ENCODE measurements around the gene TUBB2A. TPM values are rescaled to one million over a fixed set of nuclear protein-coding genes. Genes with fewer than 3 reads are reported as not detected.
"Not testable (repeated sequence)": the region's sequence is repeated elsewhere in the genome, so short reads cannot be mapped to it uniquely, and the experiment has no call there.

The TUBB2A gene
- total RNA-seq, 1 donor from 2014 or later, result 769 TPM

GRCh38 chr6:3139090-3139903, 18.0 kb downstream of the TUBB2A start:
- H3K27me3 Mint-ChIP-seq (ENCODE audit: unreplicated experiment), result peaks cover 3% of the 10 kb centered on the region
- H3K4me1 Mint-ChIP-seq (ENCODE audit: low read depth, unreplicated experiment), result no peaks in the 10 kb centered on the region
- no peak for TF ChIP-seq CTCF (IDR thresholded peaks at IDR 0.05; ENCODE audit: partially characterized antibody, unreplicated experiment)
- no peak overlapping the region for H3K27ac Mint-ChIP-seq (ENCODE audit: unreplicated experiment)
- H3K36me3 Mint-ChIP-seq (ENCODE audit: unreplicated experiment), result peaks cover 10% of the 10 kb centered on the region
- H3K4me3 Mint-ChIP-seq (ENCODE audit: unreplicated experiment), result no peak overlapping the region
- DNase-seq, result no peak
- no peaks in the 10 kb centered on the region for H3K9me3 Mint-ChIP-seq (ENCODE audit: unreplicated experiment)

GRCh38 chr6:3138341-3138740, 19.0 kb downstream of the TUBB2A start:
- H3K27me3 Mint-ChIP-seq (ENCODE audit: unreplicated experiment), result peaks cover 3% of the 10 kb centered on the region
- H3K27ac Mint-ChIP-seq (ENCODE audit: unreplicated experiment), result no peak overlapping the region
- peaks cover 10% of the 10 kb centered on the region for H3K36me3 Mint-ChIP-seq (ENCODE audit: unreplicated experiment)
- no peaks in the 10 kb centered on the region for H3K9me3 Mint-ChIP-seq (ENCODE audit: unreplicated experiment)
- H3K4me3 Mint-ChIP-seq (ENCODE audit: unreplicated experiment), result no peak overlapping the region
- TF ChIP-seq CTCF (IDR thresholded peaks at IDR 0.05; ENCODE audit: partially characterized antibody, unreplicated experiment), result no peak
- no peak for DNase-seq
- no peaks in the 10 kb centered on the region for H3K4me1 Mint-ChIP-seq (ENCODE audit: low read depth, unreplicated experiment)

- H3K27me3 Mint-ChIP-seq (ENCODE audit: unreplicated experiment); H3K4me1 Mint-ChIP-seq (ENCODE audit: low read depth, unreplicated experiment); H3K9me3 Mint-ChIP-seq (ENCODE audit: unreplicated experiment); H3K4me3 Mint-ChIP-seq (ENCODE audit: unreplicated experiment); H3K27ac Mint-ChIP-seq (ENCODE audit: unreplicated experiment); DNase-seq: not testable (repeated sequence)
- H3K36me3 Mint-ChIP-seq (ENCODE audit: unreplicated experiment), result peaks cover 10% of the 10 kb centered on the region
Observed at GRCh38 chr6:3137873-3138272, 19.5 kb downstream of the TUBB2A start.

GRCh38 chr6:3137057-3137777, 20.1 kb downstream of the TUBB2A start:
- no peak for DNase-seq
- no peaks in the 10 kb centered on the region for H3K9me3 Mint-ChIP-seq (ENCODE audit: unreplicated experiment)
- no peaks in the 10 kb centered on the region for H3K4me1 Mint-ChIP-seq (ENCODE audit: low read depth, unreplicated experiment)
- peaks cover 12% of the 10 kb centered on the region for H3K36me3 Mint-ChIP-seq (ENCODE audit: unreplicated experiment)
- TF ChIP-seq CTCF (IDR thresholded peaks at IDR 0.05; ENCODE audit: partially characterized antibody, unreplicated experiment), result no peak
- no peak overlapping the region for H3K4me3 Mint-ChIP-seq (ENCODE audit: unreplicated experiment)
- H3K27me3 Mint-ChIP-seq (ENCODE audit: unreplicated experiment), result peaks cover 4% of the 10 kb centered on the region
- no peak overlapping the region for H3K27ac Mint-ChIP-seq (ENCODE audit: unreplicated experiment)

- Mint-ChIP-seq H3K27me3 (ENCODE audit: unreplicated experiment) (peaks cover 9% of the 10 kb centered on the region), H3K27ac (ENCODE audit: unreplicated experiment) (no peak overlapping the region), H3K9me3 (ENCODE audit: unreplicated experiment) (peaks cover 1% of the 10 kb centered on the region), H3K4me3 (ENCODE audit: unreplicated experiment) (no peak overlapping the region), H3K4me1 (ENCODE audit: low read depth, unreplicated experiment) (no peaks in the 10 kb centered on the region), H3K36me3 (ENCODE audit: unreplicated experiment) (peaks cover 14% of the 10 kb centered on the region)
- TF ChIP-seq CTCF (IDR thresholded peaks at IDR 0.05; ENCODE audit: partially characterized antibody, unreplicated experiment), result no peak
- DNase-seq, result no peak
Observed at GRCh38 chr6:3136292-3137011, 20.9 kb downstream of the TUBB2A start.

All from glutamatergic neuron (in vitro differentiated cells).